22Rv1 (cell line): Measurements from ENCODE around the gene NPC1L1.

Source experiments
- CTCF ChIP-seq: fragments of 450-650 bp; IDR thresholded peaks from 2 replicates; pipeline ENCODE4 v1.5.1; 2017; ENCODE audit warnings: mild to moderate bottlenecking
- ZFX ChIP-seq: fragments of 450-650 bp; IDR thresholded peaks from 2 replicates; pipeline ENCODE4 v1.6.1; 2017; ENCODE audit warnings: antibody characterized with exemption, borderline replicate concordance

DNA sequence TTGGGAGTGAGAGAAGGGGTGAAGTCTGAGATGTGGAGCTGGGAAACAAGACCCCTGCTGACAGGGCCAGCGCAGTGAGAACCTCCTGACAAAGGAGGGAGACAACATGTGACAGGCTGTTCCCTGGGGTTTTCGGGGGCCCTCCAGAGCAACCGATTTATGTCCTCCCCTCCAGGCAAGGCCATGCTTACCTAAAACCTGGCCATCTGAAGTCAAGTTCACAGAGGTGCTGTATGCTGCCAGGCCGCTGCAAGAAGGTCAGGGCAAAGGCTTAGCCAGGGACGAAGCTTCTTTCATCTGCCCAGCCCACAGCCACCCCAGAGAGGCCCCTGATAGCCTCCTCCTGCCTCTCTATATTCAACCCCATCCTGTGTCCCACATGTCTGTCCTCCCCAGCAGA lies 20.6 kb downstream of the NPC1L1 start:
- no peak for TF ChIP-seq CTCF
- no peak for TF ChIP-seq ZFX
